HEK293 (cell line): Measurements from ENCODE around the gene DAG1.
A peak's percentile ranks its signal among the peaks of the same experiment; 100 is the strongest.

Experiments
- CTCF ChIA-PET: fragments of 350-600 bp; formaldehyde crosslinking; extraction: SDS; loops from one replicate; lab custom pipeline; 2021; ENCODE audit warnings: antibody characterized with exemption; lab: Yijun Ruan, JAX
- POLR2A ChIA-PET: fragments of 300-600 bp; formaldehyde crosslinking; extraction: SDS; loops from one replicate; lab custom pipeline; 2020; ENCODE audit warnings: antibody characterized with exemption, inconsistent platforms; lab: Yijun Ruan, JAX
- H3K27ac ChIP-seq: fragments of 200-500 bp; sonication (Bioruptor generic); 2 replicates; pipeline ENCODE4 v1.5.1; 2014; ENCODE audit warnings: low read depth, low read length, control low read depth, inconsistent platforms; ENCODE audit errors: extremely low read depth
- H3K36me3 ChIP-seq, 2 experiments: fragments of 200-500 bp in 1 of 2; sonication (Bioruptor generic) in 1 of 2; 1 replicate in 1 of 2; 2 replicates in 1 of 2; pipeline ENCODE4 v1.5.1; 2014 to 2017; ENCODE audit warnings: inconsistent platforms in 2 of 2, low read length in 2 of 2; ENCODE audit not compliant: control insufficient read depth in 2 of 2, insufficient read depth in 1 of 2
- H3K4me1 ChIP-seq: fragments of 200-500 bp; sonication (Bioruptor generic); 2 replicates; pipeline ENCODE4 v1.5.1; 2014; ENCODE audit warnings: mild to moderate bottlenecking, low read length, inconsistent platforms; ENCODE audit not compliant: control insufficient read depth, insufficient read depth
- H3K4me3 ChIP-seq: 2 replicates; pipeline ENCODE4 v1.5.1; 2011; ENCODE audit warnings: low read depth, mild to moderate bottlenecking, control low read depth, low read length, moderate library complexity
- H3K9me3 ChIP-seq: fragments of 200-500 bp; sonication (Bioruptor generic); 2 replicates; pipeline ENCODE4 v1.5.1; 2014; ENCODE audit warnings: low read depth, low read length, inconsistent platforms; ENCODE audit not compliant: control insufficient read depth, insufficient read depth
- GLIS2 ChIP-seq: fragments of 450-650 bp; formaldehyde crosslinking; IDR thresholded peaks from 2 replicates; pipeline ENCODE4 v1.5.1; 2016; ENCODE audit warnings: missing biosample characterization, missing genetic modification characterization
- KLF16 ChIP-seq: fragments of 450-650 bp; formaldehyde crosslinking; IDR thresholded peaks from 2 replicates; pipeline ENCODE4 v1.5.1; 2017; ENCODE audit warnings: missing biosample characterization, missing genetic modification characterization
- MZF1 ChIP-seq: fragments of 450-650 bp; formaldehyde crosslinking; IDR thresholded peaks from 2 replicates; pipeline ENCODE4 v1.5.1; 2017; ENCODE audit warnings: missing biosample characterization, missing genetic modification characterization, borderline replicate concordance
- SP2 ChIP-seq: fragments of 450-650 bp; formaldehyde crosslinking; IDR thresholded peaks from 2 replicates; pipeline ENCODE4 v1.5.1; 2016; ENCODE audit warnings: missing biosample characterization, missing genetic modification characterization
- WT1 ChIP-seq: fragments of 450-650 bp; formaldehyde crosslinking; IDR thresholded peaks from 2 replicates; pipeline ENCODE4 v1.5.1; 2016; ENCODE audit warnings: missing biosample characterization, missing genetic modification characterization
- YY2 ChIP-seq: fragments of 450-650 bp; formaldehyde crosslinking; IDR thresholded peaks from 2 replicates; pipeline ENCODE4 v1.5.1; 2016; ENCODE audit warnings: missing biosample characterization, missing genetic modification characterization
- ZBTB11 ChIP-seq: fragments of 450-650 bp; formaldehyde crosslinking; conservative IDR thresholded peaks from 2 replicates; pipeline ENCODE4 v1.5.1; 2016; ENCODE audit warnings: low read depth, missing biosample characterization, missing genetic modification characterization
- ZNF132 ChIP-seq: fragments of 450-650 bp; formaldehyde crosslinking; IDR thresholded peaks from 2 replicates; pipeline ENCODE4 v1.5.1; 2017; ENCODE audit warnings: missing biosample characterization, missing genetic modification characterization, borderline replicate concordance
- ZNF211 ChIP-seq: fragments of 450-650 bp; formaldehyde crosslinking; IDR thresholded peaks from 2 replicates; pipeline ENCODE4 v1.5.1; 2016; ENCODE audit warnings: low read depth, missing biosample characterization, missing genetic modification characterization
- ZNF398 ChIP-seq: fragments of 450-650 bp; formaldehyde crosslinking; IDR thresholded peaks from 2 replicates; pipeline ENCODE4 v1.5.1; 2017; ENCODE audit warnings: missing biosample characterization, missing genetic modification characterization
- ZNF426 ChIP-seq: fragments of 450-650 bp; formaldehyde crosslinking; IDR thresholded peaks from 2 replicates; pipeline ENCODE4 v1.5.1; 2017; ENCODE audit warnings: missing biosample characterization, missing genetic modification characterization, mild to moderate bottlenecking, inconsistent platforms, moderate library complexity
- ZNF549 ChIP-seq: fragments of 450-650 bp; IDR thresholded peaks from 2 replicates; pipeline ENCODE4 v1.5.1; 2018; ENCODE audit warnings: missing biosample characterization, missing genetic modification characterization, mild to moderate bottlenecking, inconsistent platforms, moderate library complexity
- ZNF558 ChIP-seq: fragments of 450-650 bp; formaldehyde crosslinking; IDR thresholded peaks from 2 replicates; pipeline ENCODE4 v1.5.1; 2016; ENCODE audit warnings: missing biosample characterization, missing genetic modification characterization
- ZNF610 ChIP-seq: fragments of 450-650 bp; formaldehyde crosslinking; IDR thresholded peaks from 2 replicates; pipeline ENCODE4 v1.5.1; 2016; ENCODE audit warnings: missing biosample characterization, missing genetic modification characterization, borderline replicate concordance
- ZNF623 ChIP-seq: fragments of 450-650 bp; formaldehyde crosslinking; IDR thresholded peaks from 2 replicates; pipeline ENCODE4 v1.5.1; 2016; ENCODE audit warnings: missing biosample characterization, missing genetic modification characterization
- ZNF670 ChIP-seq: fragments of 450-650 bp; formaldehyde crosslinking; IDR thresholded peaks from 2 replicates; pipeline ENCODE4 v1.5.1; 2016; ENCODE audit warnings: missing biosample characterization, missing genetic modification characterization, low read depth
- ZNF747 ChIP-seq: fragments of 450-650 bp; formaldehyde crosslinking; IDR thresholded peaks from 2 replicates; pipeline ENCODE4 v1.5.1; 2016; ENCODE audit warnings: missing biosample characterization, missing genetic modification characterization
- TF ChIP-seq, protein P1 (sequence below): IDR thresholded peaks from 2 replicates; pipeline ENCODE4 v1.6.1; 2011; ENCODE audit warnings: mild to moderate bottlenecking, low read depth, low read length, borderline replicate concordance
- TF ChIP-seq, protein P2 (sequence below): fragments of 450-650 bp; formaldehyde crosslinking; IDR thresholded peaks from 2 replicates; pipeline ENCODE4 v1.5.1; 2016; ENCODE audit warnings: missing biosample characterization, missing genetic modification characterization
- TF ChIP-seq, protein P3 (sequence below): fragments of 450-650 bp; formaldehyde crosslinking; IDR thresholded peaks from 2 replicates; pipeline ENCODE4 v1.5.1; 2017; ENCODE audit warnings: missing biosample characterization, missing genetic modification characterization
- TF ChIP-seq, protein P4 (sequence below): fragments of 450-650 bp; IDR thresholded peaks from 2 replicates; pipeline ENCODE4 v1.5.1; 2018; ENCODE audit warnings: missing biosample characterization, mild to moderate bottlenecking, missing genetic modification characterization

The DAG1 gene

DNA sequence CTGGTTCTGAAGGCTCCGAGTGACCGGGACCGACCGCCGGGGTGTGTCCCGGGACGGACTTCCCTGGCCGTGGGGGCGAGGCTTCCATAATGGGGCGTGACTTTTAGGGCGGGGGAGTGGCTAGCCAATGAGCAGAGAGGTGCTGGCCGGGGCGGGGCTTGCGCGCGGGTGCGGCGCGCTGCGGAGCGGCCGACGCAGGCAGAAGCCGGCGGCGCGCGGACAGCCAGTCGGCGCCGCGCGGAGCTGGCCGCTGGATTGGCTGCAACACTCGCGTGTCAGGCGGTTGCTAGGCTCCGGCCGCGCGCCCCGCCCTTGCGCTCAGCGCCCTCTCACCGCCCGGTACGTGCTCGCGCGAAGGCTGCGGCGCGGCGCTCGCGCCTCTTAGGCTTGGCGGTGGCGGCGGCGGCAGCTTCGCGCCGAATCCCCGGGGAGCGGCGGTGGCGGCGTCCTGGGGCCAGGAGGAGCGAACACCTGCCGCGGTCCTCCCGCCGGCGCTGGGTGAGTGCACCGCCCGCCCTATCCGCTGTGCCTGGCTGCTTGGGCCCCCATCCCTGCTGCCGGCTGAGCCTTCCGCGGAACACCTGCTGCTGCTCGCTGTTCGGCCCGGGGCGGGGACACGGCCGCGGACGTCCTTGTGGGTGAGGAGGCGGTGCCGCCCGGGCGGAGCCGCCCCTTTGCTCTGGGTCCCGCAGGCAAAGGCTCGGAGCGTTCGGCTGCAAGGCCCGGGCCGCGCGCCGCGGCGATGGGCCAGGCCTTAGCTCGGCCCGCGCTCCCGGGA, at the start of gene DAG1:
TSS of gene DAG1 (plus strand) at position 332 of the 778 bp plus-strand sequence. CDS start 40,268 bp downstream, outside the sequence.
- peaks cover 6% of the 10 kb centered on the region; the same call in 1 of the 2 replicates for H3K4me1 ChIP-seq
- CTCF ChIA-PET = interaction anchor here (0.7 to 2.8 kb wide), 4 partner anchors 13 to 201 kb away, joined by 3 to 8 read pairs (median 4); no protein-coding TSS in a partner anchor
- POLR2A ChIA-PET = interaction anchor here (0.5 to 2.2 kb wide), 12 partner anchors 9 to 489 kb away, joined by 3 to 8 read pairs (median 4); partner anchors contain the start of genes IMPDH2, LAMB2, NICN1 and RHOA
- H3K36me3 ChIP-seq = peaks cover 0 to 3% of the 10 kb centered on the region in 2 experiments; a peak in 2 of 3 replicates
- H3K4me3 ChIP-seq = peak within 1 kb of the TSS; percentile 85
- H3K27ac ChIP-seq = peak within 1 kb of the TSS; percentile 85
- H3K9me3 ChIP-seq = no peaks in the 10 kb centered on the region
- TF ChIP-seq ZNF211 (tag by site-specific recombination) (no peak), ZNF132 (no peak), ZNF747 (tag by site-specific recombination) (no peak), ZNF670 (no peak), ZBTB11 (tag by site-specific recombination) (peak; percentile 72), ZNF549 (tag by site-specific recombination) (no peak), ZNF398 (tag by site-specific recombination) (0 out of 2 replicates have a peak, but pooled peaks have one; percentile 9), GLIS2 (tag by site-specific recombination) (peak; percentile 15; the same call in 1 of the 2 replicates), ZNF623 (no peak), YY2 (tag by site-specific recombination) (peak; percentile 24; the same call in 1 of the 2 replicates), KLF16 (tag by site-specific recombination) (peak; percentile 28; the same call in 1 of the 2 replicates), WT1 (no peak), ZNF610 (tag by site-specific recombination) (peak; percentile 37; the same call in 1 of the 2 replicates), ZNF426 (no peak), SP2 (peak; percentile 76), MZF1 (tag by site-specific recombination) (peak; percentile 50; the same call in 1 of the 2 replicates), ZNF558 (tag by site-specific recombination) (no peak)
- TF ChIP-seq, protein P1, sequence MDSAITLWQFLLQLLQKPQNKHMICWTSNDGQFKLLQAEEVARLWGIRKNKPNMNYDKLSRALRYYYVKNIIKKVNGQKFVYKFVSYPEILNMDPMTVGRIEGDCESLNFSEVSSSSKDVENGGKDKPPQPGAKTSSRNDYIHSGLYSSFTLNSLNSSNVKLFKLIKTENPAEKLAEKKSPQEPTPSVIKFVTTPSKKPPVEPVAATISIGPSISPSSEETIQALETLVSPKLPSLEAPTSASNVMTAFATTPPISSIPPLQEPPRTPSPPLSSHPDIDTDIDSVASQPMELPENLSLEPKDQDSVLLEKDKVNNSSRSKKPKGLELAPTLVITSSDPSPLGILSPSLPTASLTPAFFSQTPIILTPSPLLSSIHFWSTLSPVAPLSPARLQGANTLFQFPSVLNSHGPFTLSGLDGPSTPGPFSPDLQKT = no peak
- TF ChIP-seq, protein P2, sequence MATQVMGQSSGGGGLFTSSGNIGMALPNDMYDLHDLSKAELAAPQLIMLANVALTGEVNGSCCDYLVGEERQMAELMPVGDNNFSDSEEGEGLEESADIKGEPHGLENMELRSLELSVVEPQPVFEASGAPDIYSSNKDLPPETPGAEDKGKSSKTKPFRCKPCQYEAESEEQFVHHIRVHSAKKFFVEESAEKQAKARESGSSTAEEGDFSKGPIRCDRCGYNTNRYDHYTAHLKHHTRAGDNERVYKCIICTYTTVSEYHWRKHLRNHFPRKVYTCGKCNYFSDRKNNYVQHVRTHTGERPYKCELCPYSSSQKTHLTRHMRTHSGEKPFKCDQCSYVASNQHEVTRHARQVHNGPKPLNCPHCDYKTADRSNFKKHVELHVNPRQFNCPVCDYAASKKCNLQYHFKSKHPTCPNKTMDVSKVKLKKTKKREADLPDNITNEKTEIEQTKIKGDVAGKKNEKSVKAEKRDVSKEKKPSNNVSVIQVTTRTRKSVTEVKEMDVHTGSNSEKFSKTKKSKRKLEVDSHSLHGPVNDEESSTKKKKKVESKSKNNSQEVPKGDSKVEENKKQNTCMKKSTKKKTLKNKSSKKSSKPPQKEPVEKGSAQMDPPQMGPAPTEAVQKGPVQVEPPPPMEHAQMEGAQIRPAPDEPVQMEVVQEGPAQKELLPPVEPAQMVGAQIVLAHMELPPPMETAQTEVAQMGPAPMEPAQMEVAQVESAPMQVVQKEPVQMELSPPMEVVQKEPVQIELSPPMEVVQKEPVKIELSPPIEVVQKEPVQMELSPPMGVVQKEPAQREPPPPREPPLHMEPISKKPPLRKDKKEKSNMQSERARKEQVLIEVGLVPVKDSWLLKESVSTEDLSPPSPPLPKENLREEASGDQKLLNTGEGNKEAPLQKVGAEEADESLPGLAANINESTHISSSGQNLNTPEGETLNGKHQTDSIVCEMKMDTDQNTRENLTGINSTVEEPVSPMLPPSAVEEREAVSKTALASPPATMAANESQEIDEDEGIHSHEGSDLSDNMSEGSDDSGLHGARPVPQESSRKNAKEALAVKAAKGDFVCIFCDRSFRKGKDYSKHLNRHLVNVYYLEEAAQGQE = no peak
- TF ChIP-seq, protein P3, sequence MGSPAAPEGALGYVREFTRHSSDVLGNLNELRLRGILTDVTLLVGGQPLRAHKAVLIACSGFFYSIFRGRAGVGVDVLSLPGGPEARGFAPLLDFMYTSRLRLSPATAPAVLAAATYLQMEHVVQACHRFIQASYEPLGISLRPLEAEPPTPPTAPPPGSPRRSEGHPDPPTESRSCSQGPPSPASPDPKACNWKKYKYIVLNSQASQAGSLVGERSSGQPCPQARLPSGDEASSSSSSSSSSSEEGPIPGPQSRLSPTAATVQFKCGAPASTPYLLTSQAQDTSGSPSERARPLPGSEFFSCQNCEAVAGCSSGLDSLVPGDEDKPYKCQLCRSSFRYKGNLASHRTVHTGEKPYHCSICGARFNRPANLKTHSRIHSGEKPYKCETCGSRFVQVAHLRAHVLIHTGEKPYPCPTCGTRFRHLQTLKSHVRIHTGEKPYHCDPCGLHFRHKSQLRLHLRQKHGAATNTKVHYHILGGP (tag by site-specific recombination) = no peak
- TF ChIP-seq, protein P4, sequence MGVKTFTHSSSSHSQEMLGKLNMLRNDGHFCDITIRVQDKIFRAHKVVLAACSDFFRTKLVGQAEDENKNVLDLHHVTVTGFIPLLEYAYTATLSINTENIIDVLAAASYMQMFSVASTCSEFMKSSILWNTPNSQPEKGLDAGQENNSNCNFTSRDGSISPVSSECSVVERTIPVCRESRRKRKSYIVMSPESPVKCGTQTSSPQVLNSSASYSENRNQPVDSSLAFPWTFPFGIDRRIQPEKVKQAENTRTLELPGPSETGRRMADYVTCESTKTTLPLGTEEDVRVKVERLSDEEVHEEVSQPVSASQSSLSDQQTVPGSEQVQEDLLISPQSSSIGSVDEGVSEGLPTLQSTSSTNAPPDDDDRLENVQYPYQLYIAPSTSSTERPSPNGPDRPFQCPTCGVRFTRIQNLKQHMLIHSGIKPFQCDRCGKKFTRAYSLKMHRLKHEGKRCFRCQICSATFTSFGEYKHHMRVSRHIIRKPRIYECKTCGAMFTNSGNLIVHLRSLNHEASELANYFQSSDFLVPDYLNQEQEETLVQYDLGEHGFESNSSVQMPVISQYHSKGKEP (tag by site-specific recombination) = no peak
